GM19372 (cell line): Measurements from ENCODE around the gene PTH1R.

Experiments
- ATAC-seq: cut with Tn5 transposase; IDR thresholded peaks from one replicate; pipeline ENCODE4 v1.9.1; 2021; ENCODE audit warnings: mild to moderate bottlenecking, low read depth, moderate library complexity; ENCODE audit not compliant: unreplicated experiment

Gene PTH1R

DNA sequence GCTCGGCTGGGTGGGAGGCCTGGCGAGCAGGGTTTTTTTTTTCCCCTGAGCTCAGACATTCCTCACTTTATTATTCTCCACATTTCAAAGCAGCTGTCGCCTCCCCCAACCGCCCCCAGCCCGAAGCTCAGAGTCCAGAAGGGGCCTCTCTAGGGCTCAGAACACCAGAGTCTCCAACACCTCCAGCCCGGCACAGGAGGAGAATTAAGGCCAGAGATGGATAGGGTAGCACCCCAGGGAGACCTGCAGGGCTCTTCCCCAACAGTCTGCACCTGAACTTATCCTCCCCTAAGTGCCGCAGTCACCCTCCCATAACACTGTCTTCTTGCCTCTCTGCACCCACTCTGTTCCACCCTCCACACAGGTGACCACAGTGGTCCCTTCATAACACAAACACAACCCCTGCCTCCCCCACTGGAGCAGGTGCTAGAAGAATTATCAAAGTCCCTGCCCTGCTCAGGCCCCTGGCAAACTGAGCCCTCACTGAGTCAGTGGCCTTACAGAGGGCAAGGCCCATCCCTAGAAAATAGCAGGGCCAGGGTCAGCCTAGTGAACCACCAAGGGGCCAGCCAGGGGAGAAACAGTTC lies 28.4 kb upstream of the PTH1R start:
- no peak for ATAC-seq

DNA sequence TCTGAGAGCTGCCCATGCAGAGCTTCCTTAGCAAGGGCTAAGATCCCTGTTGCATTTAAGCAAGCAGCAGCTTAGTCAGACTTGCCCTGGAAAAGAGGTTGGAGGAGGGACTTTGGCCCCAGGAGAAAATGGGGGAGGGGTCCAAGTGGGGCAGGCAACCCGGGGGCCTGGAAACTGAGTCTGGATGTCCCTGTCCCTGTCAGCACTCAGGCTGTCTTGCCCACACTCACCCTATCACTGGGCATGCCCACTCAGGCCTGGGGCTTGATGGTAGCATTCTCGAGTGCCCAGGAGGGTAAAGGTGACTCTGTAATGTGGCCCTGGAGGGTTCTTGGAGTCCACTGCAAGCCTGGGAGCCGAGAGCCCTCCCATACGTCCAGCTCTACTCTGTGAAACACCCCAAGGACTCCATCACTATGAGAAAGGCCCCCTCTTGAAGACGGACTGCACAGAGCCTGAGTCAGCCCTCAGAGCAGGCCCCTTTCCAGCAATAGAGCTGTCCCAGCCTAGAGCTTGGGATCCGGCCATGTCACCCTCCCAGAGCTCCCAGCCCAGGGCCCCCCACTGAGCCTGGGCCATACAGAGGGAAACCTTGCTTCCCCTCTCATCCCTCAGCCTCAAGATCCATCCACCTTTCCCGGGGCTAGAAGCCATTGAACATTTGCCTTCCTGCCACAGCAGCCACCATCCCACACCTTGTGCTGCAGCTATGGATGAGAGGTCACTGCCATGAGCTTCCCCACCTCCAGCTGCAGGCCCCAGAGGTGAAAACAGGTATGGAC lies 27.6 kb upstream of the PTH1R start:
- ATAC-seq = no peak

DNA sequence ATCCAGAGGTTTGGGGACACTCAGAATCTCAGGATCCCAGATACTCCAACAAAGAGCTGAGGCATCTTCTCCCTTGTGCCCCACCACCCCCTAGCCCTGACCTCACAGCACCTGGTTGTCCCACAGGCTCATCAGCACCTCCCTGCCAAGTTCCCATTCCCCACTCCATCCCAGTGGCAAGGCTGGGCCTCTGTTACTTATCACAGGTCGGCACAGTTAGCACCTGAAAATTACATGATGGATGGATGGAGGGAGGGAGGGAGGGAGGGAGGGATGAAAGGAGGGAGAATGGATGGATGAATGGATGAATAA lies 27.1 kb upstream of the PTH1R start:
- ATAC-seq = no peak

DNA sequence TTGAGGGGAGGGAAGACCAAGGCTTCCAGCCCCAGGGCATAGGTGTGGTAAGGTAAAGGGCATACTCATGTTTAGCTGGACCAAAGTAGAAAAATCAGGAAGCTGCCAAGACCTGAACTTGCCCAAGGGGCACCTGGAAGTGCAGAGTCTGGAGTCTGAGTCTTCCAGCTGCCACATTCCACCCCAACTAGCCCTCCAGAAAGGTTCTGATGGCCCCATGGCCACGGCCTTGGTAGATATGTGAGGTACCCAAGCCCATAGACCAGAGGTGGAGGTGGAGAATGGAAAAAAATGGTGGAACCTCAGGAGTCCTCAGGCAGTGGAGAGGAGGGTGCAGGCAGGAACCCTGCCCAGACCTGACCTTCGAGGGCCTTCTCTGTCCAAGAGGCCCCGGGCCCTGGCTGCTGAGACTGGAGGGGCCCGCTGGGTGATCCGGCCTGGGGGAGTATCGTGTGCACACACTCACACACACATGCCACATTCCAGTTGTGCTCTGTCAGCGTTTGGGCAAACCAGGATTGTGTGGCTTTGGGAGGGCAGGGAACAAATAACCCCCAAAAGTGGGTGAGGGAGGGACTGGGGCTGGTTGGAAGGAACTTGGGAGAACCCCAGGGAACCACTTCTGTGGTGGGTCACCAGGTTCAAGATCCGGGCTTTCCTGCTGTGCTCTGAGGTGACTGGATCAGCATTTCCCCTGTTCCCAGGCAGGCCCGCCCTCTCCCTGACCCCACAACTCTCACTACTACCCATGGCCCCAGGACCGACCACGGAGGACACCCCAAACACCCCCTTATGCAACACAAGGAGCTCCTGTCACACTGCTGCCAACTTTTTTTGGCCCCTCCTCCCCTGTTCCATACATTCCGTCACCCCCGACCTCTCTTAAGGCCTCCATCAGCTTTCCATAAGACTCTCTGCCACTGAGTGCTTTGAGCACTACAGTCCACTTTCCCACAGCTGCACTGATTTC lies 25.9 kb upstream of the PTH1R start:
- no peak for ATAC-seq

DNA sequence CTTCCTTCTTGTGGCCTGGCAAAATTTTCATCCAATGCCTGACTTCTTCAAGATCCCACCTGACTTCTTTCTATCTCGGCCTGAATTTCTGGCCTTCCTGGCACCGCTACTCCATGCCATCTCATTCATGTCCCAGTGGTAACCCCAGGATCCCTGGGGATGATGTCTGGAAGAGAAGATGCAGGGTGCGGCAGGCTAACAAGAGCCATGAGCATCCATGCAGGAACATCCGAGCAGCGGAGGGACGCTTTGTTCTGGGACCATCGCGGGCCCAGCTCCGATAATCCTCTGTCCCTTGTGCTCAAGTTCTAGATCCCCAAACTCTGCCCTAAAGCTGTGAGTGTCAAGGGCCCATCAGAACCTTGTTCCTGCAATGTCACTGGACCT lies 25.2 kb upstream of the PTH1R start:
- no peak for ATAC-seq

DNA sequence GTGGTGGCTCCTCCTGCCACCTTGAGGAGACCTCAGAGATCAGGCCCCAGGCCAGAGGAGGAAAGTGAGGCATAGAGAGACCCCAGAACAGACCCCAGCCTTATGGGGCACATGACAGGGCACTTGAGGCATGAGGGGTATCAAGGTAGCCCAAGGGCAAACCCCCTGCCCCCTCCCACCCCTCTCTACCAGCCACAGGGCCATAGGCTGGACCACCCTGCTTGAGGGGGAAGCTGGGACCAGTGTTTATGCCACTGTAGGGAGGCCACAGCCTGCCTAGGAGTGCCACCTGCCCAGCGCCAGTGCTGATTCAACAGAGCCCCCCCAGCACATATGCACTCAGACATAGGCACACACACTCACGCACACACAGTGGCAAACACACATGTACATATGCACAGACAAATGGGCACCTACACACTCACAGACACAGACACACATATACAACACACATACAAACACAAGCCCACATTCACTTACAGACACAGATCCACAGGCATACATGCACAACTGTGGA lies 24.6 kb upstream of the PTH1R start:
- no peak for ATAC-seq

DNA sequence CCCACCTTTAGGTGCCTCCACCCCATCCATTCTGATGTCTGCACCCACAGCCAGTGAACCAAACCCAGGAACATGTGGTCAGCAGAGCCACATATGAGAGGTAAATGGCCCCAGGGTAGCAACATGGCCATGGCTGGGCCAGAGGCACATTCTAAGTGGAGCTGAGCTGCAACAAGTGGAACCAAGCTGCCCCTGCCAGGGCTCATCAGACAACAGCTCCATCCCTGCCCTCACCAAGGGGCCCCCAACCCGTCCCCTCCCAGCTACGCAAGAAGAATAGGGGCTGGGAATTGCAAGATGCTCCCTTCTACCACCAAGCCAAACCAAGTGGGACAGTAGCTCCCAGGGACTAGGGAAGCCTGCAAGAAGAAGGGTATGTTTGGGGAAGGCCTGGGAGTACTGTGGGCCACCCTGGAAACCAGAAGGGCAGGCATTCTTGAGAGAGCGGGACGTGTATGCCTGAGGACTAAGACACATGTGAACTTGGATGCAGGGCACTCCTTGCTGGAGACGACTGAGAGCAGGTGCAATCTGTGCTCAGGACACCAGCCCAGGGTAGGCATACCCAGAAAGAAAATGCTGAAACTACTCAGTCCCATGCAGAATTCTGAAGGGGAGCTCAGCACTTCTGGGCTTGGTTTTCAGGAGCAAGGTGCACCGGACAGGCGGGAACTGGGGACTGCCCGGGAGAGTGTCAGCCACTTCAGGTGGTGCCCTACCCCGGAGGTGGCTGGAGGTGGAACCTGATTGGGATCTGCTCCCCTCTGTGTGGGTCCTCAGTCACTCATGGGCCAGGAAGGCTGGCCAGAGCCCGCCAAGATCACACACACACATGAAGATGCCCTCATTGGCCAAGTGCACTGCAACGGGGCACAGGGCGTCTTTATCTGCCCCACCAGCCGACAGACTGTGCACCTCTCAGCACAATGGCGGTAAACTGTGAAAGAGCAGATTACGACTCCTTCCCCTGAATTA lies 23.8 kb upstream of the PTH1R start:
- no peak for ATAC-seq

DNA sequence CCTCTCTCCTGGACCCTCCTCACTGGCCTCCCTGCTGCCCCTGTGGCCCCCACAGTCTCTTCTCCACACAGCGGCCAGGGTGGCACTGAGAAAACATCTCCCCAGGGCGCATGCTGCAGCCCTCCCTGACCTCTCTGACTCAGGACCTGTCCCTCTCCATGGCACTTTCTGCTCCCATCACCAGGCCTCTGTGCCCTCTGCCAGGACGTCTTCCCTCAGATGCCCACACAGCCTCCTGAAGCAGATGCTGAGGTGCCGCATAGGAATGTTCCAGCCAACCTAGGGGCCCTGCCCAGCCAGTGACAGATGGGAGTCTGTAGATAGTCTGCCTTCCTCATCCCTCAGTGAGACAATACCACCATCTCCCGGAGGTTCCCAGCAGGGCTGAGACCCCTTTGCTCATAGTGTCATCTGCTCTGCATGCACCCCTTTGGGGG lies 22.9 kb upstream of the PTH1R start:
- ATAC-seq = no peak

DNA sequence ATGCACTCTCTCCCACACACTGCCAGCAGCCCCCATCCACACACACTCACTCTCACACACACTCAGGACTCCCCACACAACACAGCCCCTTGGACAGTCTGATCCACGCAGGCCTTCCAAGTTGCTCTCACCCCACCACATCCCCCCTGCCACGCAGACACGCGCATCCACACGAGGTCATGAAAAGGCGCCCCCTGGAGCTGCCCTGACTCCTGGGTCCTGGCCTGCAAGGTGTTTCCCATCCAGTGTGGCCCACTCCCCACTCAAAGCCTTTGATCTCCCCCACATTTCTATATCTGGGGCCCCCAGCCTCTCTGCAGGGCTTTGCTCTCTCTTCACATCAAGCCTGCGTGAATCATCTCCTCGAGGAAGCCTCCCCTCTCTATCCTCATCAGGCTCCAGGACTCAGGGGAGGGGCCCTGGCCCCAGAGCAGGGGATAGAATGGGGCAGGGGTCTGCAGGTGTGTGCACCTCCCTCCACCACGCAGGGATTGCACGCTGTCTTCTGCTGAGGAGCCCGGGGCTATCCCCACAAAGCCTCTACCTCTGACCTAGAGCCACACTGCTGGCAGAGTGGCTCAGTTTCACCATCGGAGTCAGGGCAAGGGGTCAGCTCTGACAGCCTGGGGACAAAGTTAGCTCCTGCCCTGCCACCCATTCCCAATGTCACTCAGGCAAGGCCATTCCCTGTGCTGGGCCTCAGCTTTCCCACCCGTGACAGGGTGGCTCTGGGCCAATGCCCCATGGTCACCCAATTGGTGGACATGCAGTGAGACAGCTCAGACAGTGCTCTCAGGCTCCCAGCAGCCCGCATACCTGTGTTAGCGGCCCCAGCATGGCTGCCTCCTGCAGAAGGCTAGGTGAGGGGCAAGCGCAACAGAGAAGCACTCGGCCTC lies 20.7 kb upstream of the PTH1R start:
- no peak for ATAC-seq

DNA sequence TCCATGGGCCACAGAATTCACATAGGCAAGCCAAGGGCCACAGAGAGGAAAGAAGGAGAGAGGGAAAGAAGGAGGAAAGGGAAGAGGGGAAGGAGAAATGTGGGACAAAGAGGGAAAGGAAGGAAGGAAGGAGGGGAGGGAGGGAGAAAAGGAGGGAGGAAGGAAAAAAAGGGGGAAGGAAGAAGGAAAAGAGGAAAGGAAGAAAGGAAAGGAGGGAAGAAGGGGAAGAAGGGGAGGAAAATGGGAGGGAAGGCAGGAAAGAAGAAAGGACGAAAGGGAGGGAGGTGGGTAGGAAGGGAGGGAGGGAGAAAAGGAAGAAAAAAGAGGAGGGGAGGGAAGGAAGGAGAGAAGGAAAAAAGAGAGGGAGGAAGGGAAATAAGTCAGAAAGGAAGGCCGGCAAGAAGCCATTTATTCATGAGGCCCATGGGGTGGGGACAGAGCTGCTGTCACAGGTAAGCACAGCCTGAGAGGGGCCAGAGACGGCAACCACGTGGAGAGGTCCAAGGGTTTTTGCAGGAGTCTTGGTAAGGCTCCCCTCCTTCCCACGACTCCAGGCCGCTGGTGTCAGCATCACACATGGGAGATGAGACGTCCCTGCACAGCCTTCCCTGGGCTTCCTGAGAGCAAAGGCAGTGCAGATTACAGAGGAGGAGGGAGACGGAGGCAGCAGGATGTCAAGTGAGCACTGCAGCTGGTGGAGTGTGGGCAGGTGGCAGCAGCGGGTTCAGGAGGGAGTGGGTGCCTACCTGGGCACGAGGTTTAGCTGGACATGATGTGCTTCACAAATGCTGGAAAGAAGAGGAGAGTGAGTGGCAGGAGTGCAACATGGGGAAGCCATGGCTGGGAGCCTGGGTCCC lies 19.8 kb upstream of the PTH1R start:
- no peak for ATAC-seq

DNA sequence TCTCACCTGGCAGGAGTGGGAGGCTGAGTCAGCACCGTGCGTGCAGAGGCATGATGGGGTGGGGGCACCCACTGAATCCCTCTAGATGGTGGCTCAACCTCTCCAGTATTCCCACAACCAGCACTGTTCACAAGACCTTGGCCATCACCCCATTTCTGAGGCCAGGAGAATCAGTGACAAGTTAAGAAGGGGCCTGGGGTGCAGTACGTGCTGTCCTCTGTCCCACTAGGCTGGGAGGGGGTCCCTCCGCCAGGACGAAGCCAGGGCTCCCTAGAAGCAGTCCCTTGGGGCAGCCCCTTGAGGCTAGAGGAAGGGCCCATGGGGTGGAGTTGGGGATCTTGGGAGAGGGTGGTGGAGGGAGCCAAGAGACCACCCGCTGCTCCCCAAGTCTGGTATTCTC lies 19.1 kb upstream of the PTH1R start:
- ATAC-seq = no peak

DNA sequence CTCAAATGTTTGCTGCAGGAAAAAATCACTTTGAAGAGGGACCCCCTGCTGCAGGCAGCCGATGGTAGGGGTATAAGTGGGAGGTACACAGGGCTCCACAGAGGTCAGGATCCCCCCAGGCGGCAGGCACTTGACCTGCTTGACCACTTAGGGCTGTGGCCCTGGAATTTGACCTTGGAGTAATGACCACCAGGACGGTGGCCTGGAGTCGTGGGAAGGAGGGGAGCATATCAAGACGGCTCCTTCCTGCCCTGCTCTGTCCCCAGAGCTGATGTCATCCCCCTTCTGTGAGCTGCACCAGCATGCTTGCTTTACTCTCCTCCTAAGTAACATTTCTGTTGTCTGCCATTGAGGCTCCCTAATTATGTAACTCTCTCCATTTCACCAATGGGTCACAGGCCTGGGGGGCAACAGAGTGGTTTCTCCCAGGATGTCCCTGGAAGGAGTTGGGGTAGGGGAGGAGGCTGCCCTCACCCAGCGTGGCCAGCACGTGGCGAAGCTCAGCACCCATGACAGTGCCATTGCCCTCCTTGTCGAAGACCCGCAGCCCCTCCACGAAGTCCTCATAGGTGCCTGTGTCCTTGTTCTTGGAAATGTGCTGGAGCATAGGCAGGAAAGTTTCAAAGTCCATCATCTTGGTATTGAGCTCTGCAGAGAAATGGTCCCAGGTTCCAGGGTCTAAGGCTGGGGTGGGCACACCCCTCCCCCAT lies 18.4 kb upstream of the PTH1R start:
- ATAC-seq = no peak

DNA sequence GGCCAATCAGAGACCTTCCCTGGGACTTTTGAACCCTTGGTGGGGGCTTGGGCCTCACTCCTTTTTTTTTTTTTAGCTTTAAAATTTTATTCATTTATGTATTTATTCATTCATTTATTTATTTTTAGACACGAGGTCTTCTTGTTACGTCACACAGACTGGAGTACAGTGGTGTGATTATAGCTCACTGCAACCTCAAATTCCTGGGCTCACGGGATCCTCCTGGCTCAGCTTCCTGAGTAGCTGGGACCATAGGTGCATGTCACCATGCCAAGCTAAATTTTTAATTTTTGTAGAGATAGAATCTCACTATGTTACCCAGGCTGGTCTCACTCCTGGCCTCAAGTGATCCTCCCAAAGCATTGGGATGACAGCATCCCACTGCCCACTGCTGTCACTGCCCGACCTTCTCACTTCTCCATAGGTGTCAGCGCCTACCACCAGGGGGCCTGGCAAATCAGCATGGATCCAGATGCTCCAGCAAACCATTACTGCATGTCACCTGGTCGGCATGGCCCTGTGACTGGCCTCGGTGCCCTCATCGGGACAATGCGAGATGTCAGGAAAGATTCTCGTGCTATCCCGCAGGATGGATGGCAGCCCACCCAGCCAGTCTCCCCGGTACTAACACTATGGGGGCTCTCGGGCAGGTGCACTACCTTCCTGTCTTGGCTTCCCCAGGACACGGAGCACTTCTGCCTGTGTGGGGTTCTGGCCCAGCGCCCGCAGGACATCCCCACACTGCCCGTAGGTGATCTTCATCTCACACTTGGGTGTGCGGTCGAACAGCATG lies 17.3 kb upstream of the PTH1R start:
- no peak for ATAC-seq

DNA sequence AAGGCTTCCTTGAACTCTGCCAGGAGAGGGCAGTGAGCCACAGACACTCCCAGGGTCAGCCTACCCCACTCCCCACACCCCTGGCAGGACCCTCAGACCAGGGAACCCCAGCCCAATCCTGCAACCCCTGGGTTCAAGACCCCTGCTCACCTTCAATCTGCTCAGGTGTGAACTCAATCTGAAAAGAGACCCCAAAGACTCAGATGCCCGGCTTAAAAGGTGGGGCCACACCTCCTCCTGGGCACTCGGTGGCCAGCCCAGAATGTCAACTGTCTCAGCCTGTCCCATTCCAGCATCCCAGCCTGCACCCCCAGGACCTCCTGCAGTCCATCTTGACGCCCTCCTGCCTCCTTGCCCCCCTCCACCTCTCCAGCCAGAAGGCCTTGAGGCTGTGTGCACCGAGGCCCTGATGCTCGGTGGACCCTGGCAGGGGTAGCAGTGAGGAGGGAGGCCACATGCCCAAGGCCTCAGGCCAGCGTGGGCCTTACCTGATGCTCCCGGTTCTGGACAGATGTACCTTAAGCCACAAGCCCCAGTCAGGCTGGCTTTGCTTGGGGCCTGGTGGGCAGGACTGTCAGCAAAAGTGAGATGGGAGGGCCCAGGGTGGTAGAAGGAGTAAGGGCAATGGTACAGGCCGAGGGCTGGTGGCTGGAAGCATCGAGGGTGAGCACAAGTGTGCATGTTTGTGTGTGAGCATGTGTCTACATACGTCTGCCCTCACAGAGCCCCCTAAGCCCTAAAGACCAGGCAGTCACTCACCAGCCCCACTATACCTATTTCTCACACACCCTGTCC lies 16.5 kb upstream of the PTH1R start:
- no peak for ATAC-seq

DNA sequence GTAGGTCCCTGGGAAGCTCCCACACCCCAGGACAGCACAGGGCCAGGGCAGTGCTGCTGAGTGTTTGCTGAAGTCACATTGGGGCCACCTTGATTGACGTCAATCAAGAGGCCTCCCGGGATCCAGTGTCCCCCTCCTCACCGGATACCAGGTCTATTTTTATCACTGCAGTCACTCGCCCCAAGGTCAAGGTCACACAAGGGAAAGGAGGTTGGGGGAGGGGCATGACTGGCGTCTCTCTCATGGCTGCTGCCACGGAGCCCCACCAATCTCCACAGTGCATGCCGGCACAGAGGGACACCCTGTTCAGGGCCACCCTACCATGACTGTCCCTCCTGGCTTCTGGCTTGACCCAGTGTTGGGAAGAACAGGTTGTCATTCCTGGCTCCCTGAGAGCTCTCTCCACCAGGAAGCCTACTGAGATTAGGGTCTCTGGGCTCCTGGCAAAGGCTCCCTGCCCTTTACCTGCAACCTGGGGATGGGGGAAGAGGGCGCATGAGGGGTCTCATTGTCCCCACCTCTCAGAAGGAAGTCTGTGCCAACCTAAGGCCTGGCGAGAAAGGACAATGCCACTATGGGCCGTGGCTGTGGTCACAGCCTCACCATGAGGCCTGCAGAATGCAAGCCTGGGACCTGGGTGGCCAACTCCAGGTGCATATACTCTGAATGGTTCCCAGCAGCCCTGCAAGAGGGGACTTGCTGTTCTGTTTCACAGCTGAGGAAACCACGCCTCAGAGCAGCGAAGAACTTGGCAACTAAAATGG lies 15.7 kb upstream of the PTH1R start:
- ATAC-seq = no peak
